SK-N-SH (cell line): ENCODE measurements around the gene SEMA4D.

Experiments used
- ELF1 ChIP-seq: IDR thresholded peaks from 2 replicates; pipeline ENCODE4 v1.4.0; 2012
- EP300 ChIP-seq, 2 experiments: IDR thresholded peaks; 2 replicates each; pipeline versions ENCODE4 v1.4.0 to v1.6.1; 2012; ENCODE audit warnings: borderline replicate concordance in 1 of 2, low read depth in 1 of 2, low read length in 1 of 2
- FOXM1 ChIP-seq: IDR thresholded peaks from 2 replicates; pipeline ENCODE4 v1.4.0; 2012; ENCODE audit warnings: low read depth, mild to moderate bottlenecking
- TCF12 ChIP-seq: IDR thresholded peaks from 2 replicates; pipeline ENCODE4 v1.4.0; 2012
- TF ChIP-seq, protein P1 (sequence below): fragments of 200-600 bp; sonication (generic); IDR thresholded peaks from 2 replicates; pipeline ENCODE4 v1.6.1; 2017; ENCODE audit warnings: antibody characterized with exemption, mild to moderate bottlenecking, moderate library complexity
- TF ChIP-seq, protein P2 (sequence below): fragments of 150-350 bp; IDR thresholded peaks from 2 replicates; pipeline ENCODE4 v1.6.1; 2017; ENCODE audit warnings: antibody characterized with exemption, low read length, low read depth, borderline replicate concordance

DNA sequence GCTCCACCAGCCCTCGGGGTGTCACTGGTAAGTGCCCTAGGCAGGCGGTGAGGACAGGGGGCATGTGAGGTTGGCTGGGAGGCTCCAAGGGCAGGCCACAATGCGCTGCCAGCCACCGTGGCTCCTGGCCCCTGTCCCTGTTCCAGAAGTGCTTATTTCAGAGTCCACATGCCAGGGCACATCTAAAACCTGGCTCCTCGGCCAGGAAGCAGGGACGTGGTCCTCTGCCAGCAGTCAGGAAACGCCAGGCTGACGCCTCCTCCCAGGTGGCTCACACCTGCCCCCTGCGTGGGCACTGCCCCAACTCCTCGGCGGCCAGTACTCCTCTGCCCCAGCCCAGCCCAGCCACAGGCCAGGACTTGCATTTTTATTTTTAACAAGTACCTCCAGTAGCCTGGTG, 111.1 kb downstream of the SEMA4D start:
- TF ChIP-seq, protein P1, sequence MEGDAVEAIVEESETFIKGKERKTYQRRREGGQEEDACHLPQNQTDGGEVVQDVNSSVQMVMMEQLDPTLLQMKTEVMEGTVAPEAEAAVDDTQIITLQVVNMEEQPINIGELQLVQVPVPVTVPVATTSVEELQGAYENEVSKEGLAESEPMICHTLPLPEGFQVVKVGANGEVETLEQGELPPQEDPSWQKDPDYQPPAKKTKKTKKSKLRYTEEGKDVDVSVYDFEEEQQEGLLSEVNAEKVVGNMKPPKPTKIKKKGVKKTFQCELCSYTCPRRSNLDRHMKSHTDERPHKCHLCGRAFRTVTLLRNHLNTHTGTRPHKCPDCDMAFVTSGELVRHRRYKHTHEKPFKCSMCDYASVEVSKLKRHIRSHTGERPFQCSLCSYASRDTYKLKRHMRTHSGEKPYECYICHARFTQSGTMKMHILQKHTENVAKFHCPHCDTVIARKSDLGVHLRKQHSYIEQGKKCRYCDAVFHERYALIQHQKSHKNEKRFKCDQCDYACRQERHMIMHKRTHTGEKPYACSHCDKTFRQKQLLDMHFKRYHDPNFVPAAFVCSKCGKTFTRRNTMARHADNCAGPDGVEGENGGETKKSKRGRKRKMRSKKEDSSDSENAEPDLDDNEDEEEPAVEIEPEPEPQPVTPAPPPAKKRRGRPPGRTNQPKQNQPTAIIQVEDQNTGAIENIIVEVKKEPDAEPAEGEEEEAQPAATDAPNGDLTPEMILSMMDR, result no peak
- no peak for TF ChIP-seq FOXM1
- TF ChIP-seq, protein P2, sequence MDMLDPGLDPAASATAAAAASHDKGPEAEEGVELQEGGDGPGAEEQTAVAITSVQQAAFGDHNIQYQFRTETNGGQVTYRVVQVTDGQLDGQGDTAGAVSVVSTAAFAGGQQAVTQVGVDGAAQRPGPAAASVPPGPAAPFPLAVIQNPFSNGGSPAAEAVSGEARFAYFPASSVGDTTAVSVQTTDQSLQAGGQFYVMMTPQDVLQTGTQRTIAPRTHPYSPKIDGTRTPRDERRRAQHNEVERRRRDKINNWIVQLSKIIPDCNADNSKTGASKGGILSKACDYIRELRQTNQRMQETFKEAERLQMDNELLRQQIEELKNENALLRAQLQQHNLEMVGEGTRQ, result no peak
- TF ChIP-seq EP300 (IDR thresholded peaks at IDR 0.05; ENCODE audit: borderline replicate concordance in 1 of 2, low read depth in 1 of 2, low read length in 1 of 2), result no peak
- no peak for TF ChIP-seq ELF1
- TF ChIP-seq TCF12, result no peak
